GM12864 (cell line): ENCODE results near the gene UBE2J1.

Source experiments
- DNase-seq: peaks from one replicate; pipeline ENCODE4 v3.0.0-alpha.2; 2011; ENCODE audit warnings: low read depth
- H3K4me3 ChIP-seq: 2 replicates; pipeline ENCODE4 v1.5.1; 2011; ENCODE audit warnings: mild to moderate bottlenecking, low read depth, low read length, control low read depth
- CTCF ChIP-seq: IDR thresholded peaks from 2 replicates; pipeline ENCODE4 v1.5.1; 2011; ENCODE audit warnings: low read depth, mild to moderate bottlenecking, moderate library complexity, low read length, control low read depth, inconsistent platforms; ENCODE audit errors: missing control alignments

Gene UBE2J1

GRCh38 chr6:89289710-89290109 lies 62.8 kb downstream of the UBE2J1 start:
- DNase-seq, result no peak
- no peak for TF ChIP-seq CTCF
- H3K4me3 ChIP-seq, result no peak overlapping the region

GRCh38 chr6:89287351-89288028 lies 65.0 kb downstream of the UBE2J1 start:
- no peak for TF ChIP-seq CTCF
- DNase-seq, result no peak
- no peak overlapping the region for H3K4me3 ChIP-seq

GRCh38 chr6:89286516-89286915 lies 66.0 kb downstream of the UBE2J1 start:
- H3K4me3 ChIP-seq, result no peak overlapping the region
- TF ChIP-seq CTCF, result no peak
- no peak for DNase-seq

GRCh38 chr6:89284963-89285735 lies 67.4 kb downstream of the UBE2J1 start:
- H3K4me3 ChIP-seq, result no peak overlapping the region
- TF ChIP-seq CTCF, result no peak
- DNase-seq, result no peak

- no peak for DNase-seq
- no peak for TF ChIP-seq CTCF
- no peak overlapping the region for H3K4me3 ChIP-seq
These were observed 68.4 kb downstream of the UBE2J1 start for GRCh38 chr6:89284081-89284480.

- no peak for DNase-seq
- no peak overlapping the region for H3K4me3 ChIP-seq
- TF ChIP-seq CTCF, result no peak
These were observed 69.8 kb downstream of the UBE2J1 start for GRCh38 chr6:89282749-89283148.
